ENCODE measurements around the gene ZCWPW1. TPM values are rescaled to one million over a fixed set of nuclear protein-coding genes. Genes with fewer than 3 reads are reported as not detected.

ZCWPW1 gene
- total and polyA plus RNA-seq, 7 donors = 1.2 to 9.4 (median 5.4) TPM

DNA sequence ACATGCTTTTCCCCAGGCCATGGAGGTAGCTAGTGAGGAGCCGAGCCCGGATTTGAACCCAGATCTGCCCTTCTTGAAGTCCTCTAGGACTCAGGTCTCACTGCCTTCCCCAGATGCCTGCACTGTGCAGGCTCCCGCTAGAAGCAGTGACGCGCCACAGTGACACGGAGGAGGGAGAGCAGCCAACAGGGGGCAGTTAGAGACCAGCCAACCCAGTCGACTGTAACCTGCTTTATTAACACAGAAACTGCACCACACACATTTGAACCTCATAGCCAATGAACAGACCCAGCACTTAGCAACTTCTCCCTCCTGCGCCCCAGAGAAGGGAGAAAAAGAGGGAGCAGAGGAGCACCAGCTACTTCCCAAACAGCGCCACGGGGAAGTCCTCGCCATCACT, 27.8 kb downstream of the ZCWPW1 start:
- Histone ChIP-seq H3K27ac (no peak overlapping the region), H3K4me1 (no peaks in the 10 kb centered on the region), H3K9me3 (no peaks in the 10 kb centered on the region), H3K27me3 (no peaks in the 10 kb centered on the region), H3K36me3 (no peaks in the 10 kb centered on the region), H3K4me3 (no peak overlapping the region)
- WGBS, 2 donors = 84 to 89% methylated on average over 11 of the region's 11 CpGs
- no peak for DNase-seq
- intact Hi-C loops (cut with DNase I) = no loop called here
- no peak for TF ChIP-seq EP300 (IDR thresholded peaks at IDR 0.05)
- TF ChIP-seq, protein P1, sequence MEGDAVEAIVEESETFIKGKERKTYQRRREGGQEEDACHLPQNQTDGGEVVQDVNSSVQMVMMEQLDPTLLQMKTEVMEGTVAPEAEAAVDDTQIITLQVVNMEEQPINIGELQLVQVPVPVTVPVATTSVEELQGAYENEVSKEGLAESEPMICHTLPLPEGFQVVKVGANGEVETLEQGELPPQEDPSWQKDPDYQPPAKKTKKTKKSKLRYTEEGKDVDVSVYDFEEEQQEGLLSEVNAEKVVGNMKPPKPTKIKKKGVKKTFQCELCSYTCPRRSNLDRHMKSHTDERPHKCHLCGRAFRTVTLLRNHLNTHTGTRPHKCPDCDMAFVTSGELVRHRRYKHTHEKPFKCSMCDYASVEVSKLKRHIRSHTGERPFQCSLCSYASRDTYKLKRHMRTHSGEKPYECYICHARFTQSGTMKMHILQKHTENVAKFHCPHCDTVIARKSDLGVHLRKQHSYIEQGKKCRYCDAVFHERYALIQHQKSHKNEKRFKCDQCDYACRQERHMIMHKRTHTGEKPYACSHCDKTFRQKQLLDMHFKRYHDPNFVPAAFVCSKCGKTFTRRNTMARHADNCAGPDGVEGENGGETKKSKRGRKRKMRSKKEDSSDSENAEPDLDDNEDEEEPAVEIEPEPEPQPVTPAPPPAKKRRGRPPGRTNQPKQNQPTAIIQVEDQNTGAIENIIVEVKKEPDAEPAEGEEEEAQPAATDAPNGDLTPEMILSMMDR (IDR thresholded peaks at IDR 0.05) = no peak
- no peak for TF ChIP-seq POLR2AphosphoS5 (IDR thresholded peaks at IDR 0.05)
- TF ChIP-seq POLR2A (IDR thresholded peaks at IDR 0.05) = no peak

GRCh38 chr7:100400041-100400440, 28.5 kb downstream of the ZCWPW1 start:
- Histone ChIP-seq H3K27ac (no peak overlapping the region), H3K4me1 (no peaks in the 10 kb centered on the region), H3K27me3 (no peaks in the 10 kb centered on the region), H3K36me3 (no peaks in the 10 kb centered on the region), H3K9me3 (no peaks in the 10 kb centered on the region), H3K4me3 (no peak overlapping the region)
- TF ChIP-seq EP300 (IDR thresholded peaks at IDR 0.05) = no peak
- TF ChIP-seq, protein P1 (IDR thresholded peaks at IDR 0.05) = no peak
- TF ChIP-seq POLR2A (IDR thresholded peaks at IDR 0.05) = no peak
- no peak for TF ChIP-seq POLR2AphosphoS5 (IDR thresholded peaks at IDR 0.05)
- intact Hi-C loops (cut with DNase I) = no loop called here
- no peak for DNase-seq
- WGBS, 2 donors = 98 to 99% methylated on average over 3 of the region's 3 CpGs

- H3K27ac ChIP-seq = no peak overlapping the region
- WGBS, 2 donors = 24 to 50% methylated on average over 2 of the region's 2 CpGs
- no peaks in the 10 kb centered on the region for H3K4me1 ChIP-seq
Observed at GRCh38 chr7:100398239-100398638, 30.3 kb downstream of the ZCWPW1 start.

DNA sequence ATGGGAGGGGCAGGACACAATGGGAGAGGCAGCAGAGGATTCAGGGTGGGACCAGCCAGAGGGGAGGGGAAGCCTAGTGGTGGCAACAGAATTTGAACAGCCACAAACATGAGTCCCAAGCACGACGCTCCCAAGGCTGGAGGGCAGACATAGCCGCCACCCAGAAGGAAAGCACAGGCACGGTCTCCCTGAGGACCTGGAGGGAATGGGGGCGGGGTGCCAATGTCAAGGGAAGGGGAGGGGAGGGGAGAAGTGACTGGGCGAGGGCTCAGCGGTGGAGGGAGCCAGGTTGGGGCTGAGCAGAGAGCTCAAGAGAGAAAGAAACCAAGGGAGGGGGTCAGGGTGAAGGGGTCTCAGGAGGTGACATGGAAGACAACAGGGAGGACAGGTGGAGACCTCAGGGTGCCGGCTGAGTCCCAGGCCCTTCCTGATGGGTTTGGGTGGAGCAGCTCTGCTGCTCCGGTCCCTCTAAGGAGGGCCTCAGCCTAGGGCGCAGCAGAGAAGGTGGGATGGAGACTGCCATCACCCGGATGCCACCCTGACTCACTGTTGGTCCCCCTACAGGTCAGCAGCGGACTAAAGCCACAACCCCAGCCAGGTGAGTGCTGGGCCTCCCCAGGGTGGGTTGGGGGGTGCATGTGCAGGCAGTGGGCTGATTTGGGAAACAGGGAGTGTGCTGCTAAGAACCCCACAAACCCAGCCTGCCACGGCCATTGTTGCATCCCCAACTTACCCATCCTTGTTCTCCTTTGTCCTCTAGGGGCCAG, 31.0 kb downstream of the ZCWPW1 start:
- H3K27me3 ChIP-seq = no peaks in the 10 kb centered on the region
- H3K4me3 ChIP-seq = no peak overlapping the region
- H3K4me1 ChIP-seq = no peaks in the 10 kb centered on the region
- H3K9me3 ChIP-seq = no peaks in the 10 kb centered on the region
- H3K27ac ChIP-seq = no peak overlapping the region
- H3K36me3 ChIP-seq = no peaks in the 10 kb centered on the region
- 58 to 71% methylated on average over 13 of the region's 13 CpGs for WGBS, 2 donors
- no peak for DNase-seq
- intact Hi-C loops (cut with DNase I) = no loop called here
- no peak for TF ChIP-seq POLR2A (IDR thresholded peaks at IDR 0.05)
- no peak for TF ChIP-seq POLR2AphosphoS5 (IDR thresholded peaks at IDR 0.05)

More at GRCh38 chr7:100398239-100398638, 30.3 kb downstream of the ZCWPW1 start:
- Histone ChIP-seq H3K9me3 (no peaks in the 10 kb centered on the region), H3K36me3 (no peaks in the 10 kb centered on the region), H3K27me3 (no peaks in the 10 kb centered on the region), H3K4me3 (no peak overlapping the region)
- intact Hi-C loops (cut with DNase I) = no loop called here
- DNase-seq = no peak
- TF ChIP-seq EP300 (IDR thresholded peaks at IDR 0.05) (no peak), POLR2AphosphoS5 (IDR thresholded peaks at IDR 0.05) (no peak), POLR2A (IDR thresholded peaks at IDR 0.05) (no peak)
- TF ChIP-seq, protein P1 (IDR thresholded peaks at IDR 0.05) = no peak

DNA sequence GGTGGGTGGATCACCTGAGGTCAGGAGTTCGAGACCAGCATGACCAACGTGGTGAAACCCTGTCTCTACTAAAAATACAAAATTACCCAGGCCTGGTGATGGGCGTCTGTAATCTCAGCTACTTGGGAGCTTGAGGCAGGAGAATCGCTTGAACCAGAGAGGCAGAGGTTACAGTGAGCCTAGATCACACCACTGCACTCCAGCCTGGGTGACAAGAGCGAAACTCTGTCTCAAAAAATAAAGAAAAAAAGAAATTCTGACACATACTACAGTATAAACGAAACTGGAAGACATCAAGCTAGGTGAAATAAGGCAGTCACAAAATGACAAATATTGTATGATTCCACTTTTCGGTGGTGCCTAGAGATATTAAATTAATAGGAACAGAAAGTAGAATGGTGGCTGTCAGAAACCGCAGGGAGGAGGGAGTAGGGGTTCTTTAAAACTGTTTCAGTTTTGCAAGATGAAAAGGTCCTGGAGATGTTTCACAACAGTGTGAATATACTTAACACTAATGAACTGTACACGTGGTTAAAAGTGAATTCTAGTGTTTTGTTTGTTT, 32.0 kb downstream of the ZCWPW1 start:
- TF ChIP-seq EP300 (IDR thresholded peaks at IDR 0.05) (no peak), POLR2AphosphoS5 (IDR thresholded peaks at IDR 0.05) (no peak), POLR2A (IDR thresholded peaks at IDR 0.05) (no peak)
- TF ChIP-seq, protein P1 (IDR thresholded peaks at IDR 0.05) = no peak
- no peaks in the 10 kb centered on the region for H3K9me3 ChIP-seq
- no peak overlapping the region for H3K4me3 ChIP-seq
- no peak for DNase-seq
- H3K27me3 ChIP-seq = no peaks in the 10 kb centered on the region
- 52 to 75% methylated on average over 9 of the region's 9 CpGs for WGBS, 2 donors
- intact Hi-C loops (cut with DNase I) = no loop called here
- H3K36me3 ChIP-seq = no peaks in the 10 kb centered on the region
- no peaks in the 10 kb centered on the region for H3K4me1 ChIP-seq
- H3K27ac ChIP-seq = peak overlapping the region in 1 of 4 donors; percentile 31
